Left cardiac atrium (tissue), 4 donors: ENCODE results near the gene MIOX. TPM values are rescaled to one million over a fixed set of nuclear protein-coding genes. Genes with fewer than 3 reads are reported as not detected.
A peak's percentile ranks its signal among the peaks of the same experiment; 100 is the strongest.
"Not testable (repeated sequence)": the region's sequence is repeated elsewhere in the genome, so short reads cannot be mapped to it uniquely, and the experiment has no call there.

Source experiments
- ATAC-seq, 2 donors: fragments of 200-7000 bp; cut with Tn5 transposase; one replicate each; pipeline ENCODE4 v1.9.1; 2020; ENCODE audit warnings: mild to moderate bottlenecking in 2 of 2, moderate library complexity in 2 of 2
- DNase-seq: peaks from one replicate; pipeline ENCODE4 v3.0.0-alpha.2; 2020
- intact Hi-C, 2 donors: fragments of 100-400 bp; cut with DNase I; formaldehyde crosslinking; loops; one replicate each; pipeline versions ENCODE4 v1.14.1 to v1.15.1; 2022 to 2023
- total RNA-seq, 2 donors: library from RNA; stranded (reverse); fragmentation: NEBNext Ultra II Directional; extraction: Animal tissue kit (Norgen Biotek cat#: 25700); gene quantifications; one replicate each; pipeline ENCODE4 v1.2.1, GENCODE V29; 2021
- donor health status: DM: no; HTN: yes; CAD: no.
- donor health status: DM: no; HTN: yes; CAD: no; lungs with severe emphysema.
- donor health status: DM: yes; HTN: yes; CAD: no.
- donor health status: Dilated cardiomyopathy.

The MIOX gene
- total RNA-seq, 2 donors from 2014 or later = not detected

GRCh38 chr22:50531962-50532674 is 45.5 kb downstream of the MIOX start:
- ATAC-seq (peak; percentile 50 to 56), DNase-seq (peak; percentile 91)
- intact Hi-C loops = no loop called here

DNA sequence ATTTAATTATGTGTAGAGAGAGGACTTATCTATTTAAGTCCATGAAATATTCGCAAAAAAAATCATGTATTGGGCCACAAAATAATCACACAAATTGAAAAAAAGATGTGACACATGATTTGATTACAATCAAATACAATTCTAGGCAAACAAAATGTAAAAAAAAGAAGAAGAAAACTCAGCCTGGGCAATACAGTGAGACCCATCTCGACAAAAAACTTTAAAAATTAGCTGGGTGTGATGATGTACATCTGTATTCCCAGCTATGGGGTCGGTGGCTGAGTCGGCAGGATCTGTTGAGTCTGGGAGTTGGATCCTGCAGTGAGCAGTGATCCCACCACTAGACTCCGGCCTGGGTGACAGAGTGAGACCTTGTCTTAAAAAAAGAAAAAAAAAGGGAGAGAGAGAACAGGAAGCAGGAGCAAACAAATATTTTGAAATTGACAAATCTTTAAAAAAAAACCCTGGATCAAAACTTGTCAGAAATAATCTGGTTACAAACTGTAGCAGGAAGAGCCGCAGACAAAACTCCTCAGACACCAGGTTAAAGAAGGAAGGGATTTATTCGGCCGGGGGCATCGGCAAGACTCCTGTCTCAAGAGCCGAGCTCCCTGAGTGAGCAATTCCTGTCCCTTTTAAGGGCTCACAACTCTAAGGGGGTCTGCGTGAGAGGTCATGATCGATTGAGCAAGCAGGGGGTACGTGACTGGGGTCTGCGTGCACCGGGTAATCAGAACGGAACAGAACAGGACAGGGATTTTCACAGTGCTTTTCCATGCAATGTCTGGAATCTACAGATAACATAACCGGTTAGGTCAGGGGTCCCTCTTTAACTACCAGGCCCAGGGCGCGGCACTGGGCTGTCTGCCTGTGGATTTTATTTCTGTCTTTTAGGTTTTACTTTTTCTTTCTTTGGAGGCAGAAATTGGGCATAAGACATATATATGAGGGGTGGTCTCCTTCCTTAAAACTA is 46.5 kb downstream of the MIOX start:
- DNase-seq = no peak

GRCh38 chr22:50533856-50534711 is 47.4 kb downstream of the MIOX start:
- intact Hi-C loops, ATAC-seq: not testable (repeated sequence)
- DNase-seq = peak; percentile 55

More for the DNA sequence above, 46.5 kb downstream of the MIOX start:
- intact Hi-C loops = no loop called here
- no peak for ATAC-seq

DNA sequence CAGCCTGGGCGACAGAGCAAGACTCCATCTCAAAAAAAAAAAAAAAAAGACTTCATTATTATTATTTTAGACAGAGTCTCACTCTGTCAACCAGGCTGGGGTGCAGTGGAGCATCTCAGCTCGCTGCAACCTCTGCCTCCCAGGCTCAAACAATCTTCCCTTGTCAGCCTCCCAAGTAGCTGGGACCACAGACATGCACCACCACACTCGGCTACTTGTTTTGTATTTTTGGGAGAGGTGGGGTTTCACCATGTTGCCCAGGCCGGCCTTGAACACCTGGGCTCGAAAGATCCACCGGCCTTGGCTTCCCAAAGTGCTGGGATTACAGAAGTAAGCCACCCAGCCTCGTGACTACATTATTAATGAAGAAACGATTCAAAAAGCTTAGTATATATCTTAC is 48.5 kb downstream of the MIOX start:
- DNase-seq (no peak), ATAC-seq (no peak)
- intact Hi-C loops = no loop called here

GRCh38 chr22:50536226-50536625 is 49.6 kb downstream of the MIOX start:
- ATAC-seq (no peak), DNase-seq (no peak)
- intact Hi-C loops = no loop called here

GRCh38 chr22:50537765-50538164 is 51.1 kb downstream of the MIOX start:
- DNase-seq = no peak

More at GRCh38 chr22:50537765-50538164, 51.1 kb downstream of the MIOX start:
- no peak for ATAC-seq
- intact Hi-C loops = no loop called here

Other genes starting within 250 kb of the MIOX start
- gene TUBGCP6, start 241.8 kb upstream of the MIOX start, total RNA-seq = 10 to 100 TPM; 20.4 to 22.0 TPM
- gene HDAC10, start 235.6 kb upstream of the MIOX start, total RNA-seq = 10 to 100 TPM; 11.2 to 14.2 TPM
- gene MAPK12, start 225.2 kb upstream of the MIOX start, total RNA-seq = 10 to 100 TPM; 13.2 to 14.7 TPM
- gene MAPK11, start 216.5 kb upstream of the MIOX start, total RNA-seq = 10 to 100 TPM; 13.3 to 15.4 TPM
- 10 to 100 TPM; 76.2 to 91.5 TPM for gene PLXNB2, start 179.2 kb upstream of the MIOX start, total RNA-seq
- gene DENND6B, start 159.8 kb upstream of the MIOX start, total RNA-seq = 1 to 10 TPM; 2.4 TPM
- 10 to 100 TPM; 40.6 to 46.2 TPM for gene PPP6R2, start 143.5 kb upstream of the MIOX start, total RNA-seq
- gene SBF1, start 11.8 kb upstream of the MIOX start, total RNA-seq = 10 to 100 TPM; 44.9 to 54.4 TPM
- under 1 TPM; 0.15 to 0.52 TPM for gene ADM2, start 5.3 kb upstream of the MIOX start, total RNA-seq
- 10 to 100 TPM; 35.4 to 37.6 TPM for gene LMF2, start 20.8 kb downstream of the MIOX start, total RNA-seq
- 10 to 100 TPM; 29.8 to 32.7 TPM for gene NCAPH2, start 21.4 kb downstream of the MIOX start, total RNA-seq
- gene SCO2, start 38.7 kb downstream of the MIOX start, total RNA-seq = 1 to 10 TPM in 1 of 2 donors, not detected in 1; 1.3 TPM
- gene TYMP, start 43.2 kb downstream of the MIOX start, total RNA-seq = 10 to 100 TPM; 27.9 to 67.1 TPM
- under 1 TPM in 1 of 2 donors, not detected in 1; 0.15 TPM for gene KLHDC7B, start 59.0 kb downstream of the MIOX start, total RNA-seq
- not detected for gene SYCE3, start 76.1 kb downstream of the MIOX start, total RNA-seq
- 100 to 1,000 TPM; 201 to 269 TPM for gene CPT1B, start 91.6 kb downstream of the MIOX start, total RNA-seq
- 10 to 100 TPM; 31.6 to 35.3 TPM for gene CHKB, start 96.0 kb downstream of the MIOX start, total RNA-seq
- 1 to 10 TPM in 1 of 2 donors, under 1 TPM in 1; 0.42 to 1.1 TPM for gene MAPK8IP2, start 113.9 kb downstream of the MIOX start, total RNA-seq
- 10 to 100 TPM; 27.0 to 32.5 TPM for gene ARSA, start 141.3 kb downstream of the MIOX start, total RNA-seq
- 10 to 100 TPM; 19.5 to 34.1 TPM for gene SHANK3, start 186.0 kb downstream of the MIOX start, total RNA-seq